HEK293 (cell line): Measurements from ENCODE around the gene ERCC2.
"Not testable (repeated sequence)": the region's sequence is repeated elsewhere in the genome, so short reads cannot be mapped to it uniquely, and the experiment has no call there.

Source experiments
- CTCF ChIA-PET: fragments of 350-600 bp; formaldehyde crosslinking; extraction: SDS; loops from one replicate; lab custom pipeline; 2021; ENCODE audit warnings: antibody characterized with exemption; lab: Yijun Ruan, JAX
- POLR2A ChIA-PET: fragments of 300-600 bp; formaldehyde crosslinking; extraction: SDS; loops from one replicate; lab custom pipeline; 2020; ENCODE audit warnings: antibody characterized with exemption, inconsistent platforms; lab: Yijun Ruan, JAX
- H3K27ac ChIP-seq: fragments of 200-500 bp; sonication (Bioruptor generic); 2 replicates; pipeline ENCODE4 v1.5.1; 2014; ENCODE audit warnings: low read depth, low read length, control low read depth, inconsistent platforms; ENCODE audit errors: extremely low read depth
- H3K36me3 ChIP-seq, 2 experiments: fragments of 200-500 bp in 1 of 2; sonication (Bioruptor generic) in 1 of 2; 1 replicate in 1 of 2; 2 replicates in 1 of 2; pipeline ENCODE4 v1.5.1; 2014 to 2017; ENCODE audit warnings: inconsistent platforms in 2 of 2, low read length in 2 of 2; ENCODE audit not compliant: control insufficient read depth in 2 of 2, insufficient read depth in 1 of 2
- H3K4me1 ChIP-seq: fragments of 200-500 bp; sonication (Bioruptor generic); 2 replicates; pipeline ENCODE4 v1.5.1; 2014; ENCODE audit warnings: mild to moderate bottlenecking, low read length, inconsistent platforms; ENCODE audit not compliant: control insufficient read depth, insufficient read depth
- H3K4me3 ChIP-seq: 2 replicates; pipeline ENCODE4 v1.5.1; 2011; ENCODE audit warnings: low read depth, mild to moderate bottlenecking, control low read depth, low read length, moderate library complexity
- H3K9me3 ChIP-seq: fragments of 200-500 bp; sonication (Bioruptor generic); 2 replicates; pipeline ENCODE4 v1.5.1; 2014; ENCODE audit warnings: low read depth, low read length, inconsistent platforms; ENCODE audit not compliant: control insufficient read depth, insufficient read depth
- BCL6B ChIP-seq: fragments of 450-650 bp; formaldehyde crosslinking; IDR thresholded peaks from 2 replicates; pipeline ENCODE4 v1.5.1; 2017; ENCODE audit warnings: missing biosample characterization, missing genetic modification characterization
- GFI1B ChIP-seq: fragments of 450-650 bp; formaldehyde crosslinking; IDR thresholded peaks from 2 replicates; pipeline ENCODE4 v1.5.1; 2016; ENCODE audit warnings: missing biosample characterization, missing genetic modification characterization
- GLI2 ChIP-seq: fragments of 450-650 bp; formaldehyde crosslinking; IDR thresholded peaks from 2 replicates; pipeline ENCODE4; 2017; ENCODE audit warnings: missing biosample characterization, missing genetic modification characterization, low read depth, borderline replicate concordance
- GLIS1 ChIP-seq: fragments of 450-650 bp; formaldehyde crosslinking; IDR thresholded peaks from 2 replicates; pipeline ENCODE4 v1.5.1; 2016; ENCODE audit warnings: missing biosample characterization, missing genetic modification characterization
- ZBTB8A ChIP-seq: fragments of 450-650 bp; formaldehyde crosslinking; IDR thresholded peaks from 2 replicates; pipeline ENCODE4 v1.5.1; 2016; ENCODE audit warnings: missing biosample characterization, missing genetic modification characterization
- ZNF121 ChIP-seq: fragments of 450-650 bp; formaldehyde crosslinking; IDR thresholded peaks from 2 replicates; pipeline ENCODE4 v1.5.1; 2016; ENCODE audit warnings: missing biosample characterization, missing genetic modification characterization
- ZNF148 ChIP-seq: fragments of 450-650 bp; formaldehyde crosslinking; IDR thresholded peaks from 2 replicates; pipeline ENCODE4 v1.5.0; 2017; ENCODE audit warnings: missing biosample characterization, missing genetic modification characterization, borderline replicate concordance
- ZNF16 ChIP-seq: fragments of 450-650 bp; formaldehyde crosslinking; IDR thresholded peaks from 2 replicates; pipeline ENCODE4 v1.5.1; 2016; ENCODE audit warnings: low read depth, missing biosample characterization, missing genetic modification characterization
- ZNF18 ChIP-seq: fragments of 450-650 bp; formaldehyde crosslinking; IDR thresholded peaks from 2 replicates; pipeline ENCODE4 v1.5.1; 2016; ENCODE audit warnings: missing biosample characterization, missing genetic modification characterization
- ZNF529 ChIP-seq: fragments of 450-650 bp; formaldehyde crosslinking; IDR thresholded peaks from 2 replicates; pipeline ENCODE4 v1.5.1; 2017; ENCODE audit warnings: missing genetic modification characterization, missing biosample characterization; ENCODE audit not compliant: insufficient replicate concordance
- ZSCAN4 ChIP-seq: fragments of 450-650 bp; formaldehyde crosslinking; IDR thresholded peaks from 2 replicates; pipeline ENCODE4 v1.5.1; 2017; ENCODE audit warnings: missing biosample characterization, missing genetic modification characterization
- TF ChIP-seq, protein P1 (sequence below): fragments of 450-650 bp; formaldehyde crosslinking; IDR thresholded peaks from 2 replicates; pipeline ENCODE4 v1.5.1; 2016; ENCODE audit warnings: missing biosample characterization, missing genetic modification characterization

The ERCC2 gene

GRCh38 chr19:45414468-45414867, 44.1 kb upstream of the ERCC2 start:
- Histone ChIP-seq H3K4me3 (no peak overlapping the region), H3K4me1 (no peaks in the 10 kb centered on the region), H3K36me3 (peaks cover 41 to 56% of the 10 kb centered on the region in 2 experiments), H3K27ac (no peak overlapping the region), H3K9me3 (no peaks in the 10 kb centered on the region)
- ChIA-PET POLR2A (interaction anchor here (0.6 to 1.9 kb wide), 4 partner anchors 9 to 371 kb away, joined by 3 to 6 read pairs (median 6); partner anchors contain the start of gene ERCC1), CTCF (interaction anchor here (0.6 to 3.1 kb wide), 5 partner anchors 12 to 408 kb away, joined by 3 to 17 read pairs (median 4); no protein-coding TSS in a partner anchor)
- TF ChIP-seq ZNF121 (tag by site-specific recombination) (0 out of 2 replicates have a peak, but pooled peaks have one; percentile 4), ZBTB8A (tag by site-specific recombination) (no peak), ZNF16 (peak; percentile 86; the same call in 1 of the 2 replicates)

GRCh38 chr19:45413497-45413896, 43.1 kb upstream of the ERCC2 start:
- no peak overlapping the region for H3K27ac ChIP-seq
- CTCF ChIA-PET = interaction anchor here (1.8 to 2.7 kb wide), 2 partner anchors 11 to 72 kb away, joined by 6 to 12 read pairs; no protein-coding TSS in a partner anchor
- POLR2A ChIA-PET = interaction anchor here (1.9 kb wide), 1 partner anchor 10 kb away, joined by 6 read pairs; the partner anchor contains the start of gene ERCC1
- H3K9me3 ChIP-seq = no peaks in the 10 kb centered on the region
- no peaks in the 10 kb centered on the region for H3K4me1 ChIP-seq
- no peak for TF ChIP-seq ZNF148 (tag by site-specific recombination)
- TF ChIP-seq GFI1B = no peak
- no peak for TF ChIP-seq ZNF18 (tag by site-specific recombination)
- no peak for TF ChIP-seq BCL6B
- TF ChIP-seq GLIS1 (tag by site-specific recombination) = no peak
- TF ChIP-seq, protein P1, sequence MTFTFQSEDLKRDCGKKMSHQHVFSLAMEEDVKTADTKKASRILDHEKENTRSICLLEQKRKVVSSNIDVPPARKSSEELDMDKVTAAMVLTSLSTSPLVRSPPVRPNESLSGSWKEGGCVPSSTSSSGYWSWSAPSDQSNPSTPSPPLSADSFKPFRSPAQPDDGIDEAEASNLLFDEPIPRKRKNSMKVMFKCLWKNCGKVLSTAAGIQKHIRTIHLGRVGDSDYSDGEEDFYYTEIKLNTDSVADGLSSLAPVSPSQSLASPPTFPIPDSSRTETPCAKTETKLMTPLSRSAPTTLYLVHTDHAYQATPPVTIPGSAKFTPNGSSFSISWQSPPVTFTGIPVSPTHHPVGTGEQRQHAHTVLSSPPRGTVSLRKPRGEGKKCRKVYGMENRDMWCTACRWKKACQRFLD = no peak
- TF ChIP-seq ZNF529 (tag by site-specific recombination) = no peak
- TF ChIP-seq GLI2 (tag by site-specific recombination) = no peak
- TF ChIP-seq, all 188 proteins: peak for 0
- Histone ChIP-seq H3K4me3 (no peak overlapping the region), H3K36me3 (peaks cover 38 to 52% of the 10 kb centered on the region in 2 experiments)

DNA sequence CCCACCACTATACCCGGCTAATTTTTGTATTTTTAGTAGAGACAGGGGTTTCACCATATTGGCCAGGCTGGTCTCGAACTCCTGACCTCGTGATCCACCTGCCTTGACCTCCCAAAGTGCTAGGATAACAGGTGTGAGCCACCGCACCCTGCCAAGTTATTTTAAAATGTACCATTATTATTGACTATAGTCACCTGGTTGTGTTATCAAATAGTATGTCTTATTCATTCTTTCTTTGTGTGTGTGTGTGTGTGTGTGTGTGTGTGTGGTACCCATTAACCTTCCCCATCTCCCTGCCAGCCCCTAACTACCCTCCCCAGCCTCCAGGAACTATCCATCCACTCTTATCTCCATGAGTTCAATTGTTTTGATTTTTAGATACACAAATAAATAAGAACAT, 40.0 kb upstream of the ERCC2 start:
- TF ChIP-seq ZSCAN4 (tag by site-specific recombination) = peak; percentile 52
- H3K4me1 ChIP-seq, H3K9me3 ChIP-seq, H3K27ac ChIP-seq, CTCF ChIA-PET, H3K4me3 ChIP-seq, POLR2A ChIA-PET: not testable (repeated sequence)
- peaks cover 20 to 38% of the 10 kb centered on the region in 2 experiments for H3K36me3 ChIP-seq
